Measurements from ENCODE around the gene SPESP1.

SPESP1 gene

GRCh38 chr15:68934341-68934740, 4.0 kb downstream of the SPESP1 start:
- Histone ChIP-seq H3K36me3 (replicated peaks in 1 of 2; ENCODE audit: control insufficient read depth in 2 of 2, insufficient read depth in 2 of 2, low read length in 2 of 2) (no peaks in the 10 kb centered on the region), H3K9me3 (replicated peaks in 1 of 2; ENCODE audit: control insufficient read depth in 2 of 2, insufficient read depth in 1 of 2, low read depth in 1 of 2, low read length in 2 of 2) (peaks cover 0 to 3% of the 10 kb centered on the region in 2 donors), H4K8ac (ENCODE audit: low read depth, low read length) (no peak overlapping the region), H3K27ac (replicated peaks; ENCODE audit: low read length) (no peak overlapping the region), H3K27me3 (ENCODE audit: control insufficient read depth in 3 of 3, insufficient read depth in 3 of 3, low read depth in 1 of 3, low read length in 3 of 3) (no peaks in the 10 kb centered on the region), H3K4me1 (ENCODE audit: control insufficient read depth in 2 of 2, insufficient read depth in 1 of 2, low read depth in 1 of 2, low read length in 2 of 2) (no peaks in the 10 kb centered on the region), H2BK120ac (ENCODE audit: low read depth, low read length) (no peak overlapping the region), H3K4ac (ENCODE audit: low read length) (no peak overlapping the region), H2BK5ac (ENCODE audit: low read length) (no peak overlapping the region), H2AK5ac (ENCODE audit: low read depth, low read length) (no peak overlapping the region), H2BK12ac (ENCODE audit: low read length) (no peak overlapping the region), H3K4me2 (ENCODE audit: insufficient read depth, low read length, poor library complexity, severe bottlenecking) (no peak overlapping the region), H3K79me1 (ENCODE audit: low read depth, low read length) (no peaks in the 10 kb centered on the region), H3K9ac (ENCODE audit: low read depth, low read length, poor library complexity) (no peak overlapping the region), H2AFZ (ENCODE audit: low read length) (no peak overlapping the region), H3K18ac (ENCODE audit: low read length) (no peak overlapping the region), H3K23ac (ENCODE audit: low read depth, low read length, poor library complexity) (no peak overlapping the region), H2BK15ac (ENCODE audit: low read length) (no peak overlapping the region), H3K14ac (ENCODE audit: low read length) (no peak overlapping the region), H4K91ac (ENCODE audit: low read depth, low read length, poor library complexity) (no peak overlapping the region), H3K4me3 (ENCODE audit: low read length in 2 of 2) (no peak overlapping the region)
- DNase-seq (ENCODE audit: low spot score) = no peak

DNA sequence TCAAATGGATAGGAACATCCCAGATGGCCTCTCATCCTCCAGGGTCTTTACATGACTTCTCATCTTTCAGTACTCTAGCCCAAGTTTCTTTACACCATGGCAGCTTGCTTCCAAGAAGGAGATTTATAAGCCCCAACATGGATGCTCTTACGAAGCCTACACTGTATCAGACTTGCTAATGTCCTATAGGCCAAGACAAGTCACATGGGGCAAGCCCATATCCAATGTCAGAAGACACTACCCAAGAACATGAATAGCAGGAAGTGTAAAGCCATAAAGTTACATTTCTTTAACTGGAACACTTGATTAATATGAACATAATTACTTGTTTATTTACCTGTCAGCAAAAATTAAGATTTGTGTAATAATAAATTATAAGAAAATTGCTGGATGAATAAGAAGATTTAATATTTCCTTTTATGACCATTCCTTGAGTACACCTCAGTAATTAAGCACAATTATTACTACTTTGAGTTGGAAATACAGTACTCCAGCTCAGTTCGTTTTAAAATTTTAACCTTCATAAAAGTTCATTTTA, 5.1 kb downstream of the SPESP1 start:
- H3K4me1 ChIP-seq (ENCODE audit: control insufficient read depth in 2 of 2, insufficient read depth in 1 of 2, low read depth in 1 of 2, low read length in 2 of 2) = no peaks in the 10 kb centered on the region
- WGBS, 2 donors (ENCODE audit: extremely low coverage in 2 of 2, insufficient read length in 2 of 2, insufficient replicate concordance in 1 of 2) = no CpG with 5 or more reads among the region's 2 CpGs
- H3K36me3 ChIP-seq (replicated peaks in 1 of 2; ENCODE audit: control insufficient read depth in 2 of 2, insufficient read depth in 2 of 2, low read length in 2 of 2) = no peaks in the 10 kb centered on the region
- H2BK15ac ChIP-seq (ENCODE audit: low read length) = no peak overlapping the region
- no peak overlapping the region for H2BK12ac ChIP-seq (ENCODE audit: low read length)
- H4K8ac ChIP-seq (ENCODE audit: low read depth, low read length) = no peak overlapping the region
- no peak overlapping the region for H3K4me3 ChIP-seq (ENCODE audit: low read length in 2 of 2)
- H4K91ac ChIP-seq (ENCODE audit: low read depth, low read length, poor library complexity) = no peak overlapping the region
- H3K14ac ChIP-seq (ENCODE audit: low read length) = no peak overlapping the region
- DNase-seq (ENCODE audit: low spot score) = no peak
- no peak overlapping the region for H3K4ac ChIP-seq (ENCODE audit: low read length)
- no peak overlapping the region for H3K18ac ChIP-seq (ENCODE audit: low read length)
- no peaks in the 10 kb centered on the region for H3K27me3 ChIP-seq (ENCODE audit: control insufficient read depth in 3 of 3, insufficient read depth in 3 of 3, low read depth in 1 of 3, low read length in 3 of 3)
- H3K79me1 ChIP-seq (ENCODE audit: low read depth, low read length) = no peaks in the 10 kb centered on the region
- no peak overlapping the region for H2AFZ ChIP-seq (ENCODE audit: low read length)
- H3K9ac ChIP-seq (ENCODE audit: low read depth, low read length, poor library complexity) = no peak overlapping the region
- peaks cover 0 to 1% of the 10 kb centered on the region in 2 donors for H3K9me3 ChIP-seq (replicated peaks in 1 of 2; ENCODE audit: control insufficient read depth in 2 of 2, insufficient read depth in 1 of 2, low read depth in 1 of 2, low read length in 2 of 2)
- H3K27ac ChIP-seq (replicated peaks; ENCODE audit: low read length) = no peak overlapping the region
- H2BK120ac ChIP-seq (ENCODE audit: low read depth, low read length) = no peak overlapping the region
- H2AK5ac ChIP-seq (ENCODE audit: low read depth, low read length) = no peak overlapping the region
- H3K4me2 ChIP-seq (ENCODE audit: insufficient read depth, low read length, poor library complexity, severe bottlenecking) = no peak overlapping the region
- no peak overlapping the region for H2BK5ac ChIP-seq (ENCODE audit: low read length)
- no peak overlapping the region for H3K23ac ChIP-seq (ENCODE audit: low read depth, low read length, poor library complexity)

GRCh38 chr15:68939501-68939900, 9.2 kb downstream of the SPESP1 start:
- no peak overlapping the region for H2BK120ac ChIP-seq (ENCODE audit: low read depth, low read length)
- WGBS, 2 donors (ENCODE audit: extremely low coverage in 2 of 2, insufficient read length in 2 of 2, insufficient replicate concordance in 1 of 2) = no CpG with 5 or more reads among the region's 1 CpG
- H3K79me1 ChIP-seq (ENCODE audit: low read depth, low read length) = no peaks in the 10 kb centered on the region
- H3K23ac ChIP-seq (ENCODE audit: low read depth, low read length, poor library complexity) = no peak overlapping the region
- H2AFZ ChIP-seq (ENCODE audit: low read length) = no peak overlapping the region
- no peak overlapping the region for H3K18ac ChIP-seq (ENCODE audit: low read length)
- no peak overlapping the region for H2BK5ac ChIP-seq (ENCODE audit: low read length)
- H3K9me3 ChIP-seq (replicated peaks in 1 of 2; ENCODE audit: control insufficient read depth in 2 of 2, insufficient read depth in 1 of 2, low read depth in 1 of 2, low read length in 2 of 2) = peaks cover 0 to 2% of the 10 kb centered on the region in 2 donors
- no peak overlapping the region for H2BK12ac ChIP-seq (ENCODE audit: low read length)
- no peaks in the 10 kb centered on the region for H3K36me3 ChIP-seq (replicated peaks in 1 of 2; ENCODE audit: control insufficient read depth in 2 of 2, insufficient read depth in 2 of 2, low read length in 2 of 2)
- H3K4ac ChIP-seq (ENCODE audit: low read length) = no peak overlapping the region
- H3K4me3 ChIP-seq (ENCODE audit: low read length in 2 of 2) = no peak overlapping the region
- no peak overlapping the region for H3K14ac ChIP-seq (ENCODE audit: low read length)
- H3K4me1 ChIP-seq (ENCODE audit: control insufficient read depth in 2 of 2, insufficient read depth in 1 of 2, low read depth in 1 of 2, low read length in 2 of 2) = no peaks in the 10 kb centered on the region
- H4K8ac ChIP-seq (ENCODE audit: low read depth, low read length) = no peak overlapping the region
- no peak overlapping the region for H3K9ac ChIP-seq (ENCODE audit: low read depth, low read length, poor library complexity)
- H2BK15ac ChIP-seq (ENCODE audit: low read length) = no peak overlapping the region
- H3K27ac ChIP-seq (replicated peaks; ENCODE audit: low read length) = no peak overlapping the region
- no peak for DNase-seq (ENCODE audit: low spot score)
- no peaks in the 10 kb centered on the region for H3K27me3 ChIP-seq (ENCODE audit: control insufficient read depth in 3 of 3, insufficient read depth in 3 of 3, low read depth in 1 of 3, low read length in 3 of 3)
- no peak overlapping the region for H4K91ac ChIP-seq (ENCODE audit: low read depth, low read length, poor library complexity)
- no peak overlapping the region for H3K4me2 ChIP-seq (ENCODE audit: insufficient read depth, low read length, poor library complexity, severe bottlenecking)
- no peak overlapping the region for H2AK5ac ChIP-seq (ENCODE audit: low read depth, low read length)

GRCh38 chr15:68951813-68952212, 21.5 kb downstream of the SPESP1 start:
- Histone ChIP-seq H2AFZ (ENCODE audit: low read length) (no peak overlapping the region), H3K14ac (ENCODE audit: low read length) (no peak overlapping the region), H3K36me3 (replicated peaks in 1 of 2; ENCODE audit: control insufficient read depth in 2 of 2, insufficient read depth in 2 of 2, low read length in 2 of 2) (no peaks in the 10 kb centered on the region), H3K4me3 (ENCODE audit: low read length in 2 of 2) (no peak overlapping the region), H2AK5ac (ENCODE audit: low read depth, low read length) (no peak overlapping the region), H3K79me1 (ENCODE audit: low read depth, low read length) (no peaks in the 10 kb centered on the region), H2BK12ac (ENCODE audit: low read length) (no peak overlapping the region), H3K9me3 (replicated peaks in 1 of 2; ENCODE audit: control insufficient read depth in 2 of 2, insufficient read depth in 1 of 2, low read depth in 1 of 2, low read length in 2 of 2) (peaks cover 0 to 2% of the 10 kb centered on the region in 2 donors), H2BK5ac (ENCODE audit: low read length) (no peak overlapping the region), H3K27ac (replicated peaks; ENCODE audit: low read length) (no peak overlapping the region), H3K18ac (ENCODE audit: low read length) (no peak overlapping the region), H4K8ac (ENCODE audit: low read depth, low read length) (no peak overlapping the region), H3K23ac (ENCODE audit: low read depth, low read length, poor library complexity) (no peak overlapping the region), H3K27me3 (ENCODE audit: control insufficient read depth in 3 of 3, insufficient read depth in 3 of 3, low read depth in 1 of 3, low read length in 3 of 3) (no peaks in the 10 kb centered on the region), H2BK120ac (ENCODE audit: low read depth, low read length) (no peak overlapping the region), H3K4me2 (ENCODE audit: insufficient read depth, low read length, poor library complexity, severe bottlenecking) (no peak overlapping the region), H3K4ac (ENCODE audit: low read length) (no peak overlapping the region), H2BK15ac (ENCODE audit: low read length) (no peak overlapping the region), H3K9ac (ENCODE audit: low read depth, low read length, poor library complexity) (no peak overlapping the region), H4K91ac (ENCODE audit: low read depth, low read length, poor library complexity) (no peak overlapping the region), H3K4me1 (ENCODE audit: control insufficient read depth in 2 of 2, insufficient read depth in 1 of 2, low read depth in 1 of 2, low read length in 2 of 2) (no peaks in the 10 kb centered on the region)
- no peak for DNase-seq (ENCODE audit: low spot score)
- no CpG with 5 or more reads among the region's 4 CpGs for WGBS, 2 donors (ENCODE audit: extremely low coverage in 2 of 2, insufficient read length in 2 of 2, insufficient replicate concordance in 1 of 2)
